ENCODE results near the gene RNF34. TPM values are rescaled to one million over a fixed set of nuclear protein-coding genes. Genes with fewer than 3 reads are reported as not detected.
A peak's percentile ranks its signal among the peaks of the same experiment; 100 is the strongest.

RNF34 gene
- total RNA-seq, 1 donor from 2014 or later = 65.7 TPM

GRCh38 chr12:121391619-121392324 is 8.1 kb upstream of the RNF34 start:
- DNase-seq (ENCODE audit: low spot score, unreplicated experiment) = no peak
- Mint-ChIP-seq H3K36me3 (ENCODE audit: insufficient read depth) (no peaks in the 10 kb centered on the region), H3K27ac (no peak overlapping the region), H3K9me3 (ENCODE audit: low read depth) (no peaks in the 10 kb centered on the region), H3K27me3 (no peaks in the 10 kb centered on the region), H3K4me3 (ENCODE audit: low read depth) (no peak overlapping the region), H3K4me1 (ENCODE audit: low read depth) (no peaks in the 10 kb centered on the region)
- TF ChIP-seq CTCF (IDR thresholded peaks at IDR 0.05; ENCODE audit: unreplicated experiment) = no peak

- no peak for TF ChIP-seq CTCF (IDR thresholded peaks at IDR 0.05; ENCODE audit: unreplicated experiment)
- no peaks in the 10 kb centered on the region for H3K4me1 Mint-ChIP-seq (ENCODE audit: low read depth)
- H3K36me3 Mint-ChIP-seq (ENCODE audit: insufficient read depth) = no peaks in the 10 kb centered on the region
- H3K27ac Mint-ChIP-seq = no peak overlapping the region
- H3K4me3 Mint-ChIP-seq (ENCODE audit: low read depth) = no peak overlapping the region
- no peaks in the 10 kb centered on the region for H3K9me3 Mint-ChIP-seq (ENCODE audit: low read depth)
- H3K27me3 Mint-ChIP-seq = no peaks in the 10 kb centered on the region
- DNase-seq (ENCODE audit: low spot score, unreplicated experiment) = no peak
These were observed 7.6 kb upstream of the RNF34 start for GRCh38 chr12:121392325-121392716.

GRCh38 chr12:121397521-121397920 is 2.4 kb upstream of the RNF34 start:
- DNase-seq (ENCODE audit: low spot score, unreplicated experiment) = no peak
- Mint-ChIP-seq H3K27me3 (no peaks in the 10 kb centered on the region), H3K27ac (no peak overlapping the region), H3K9me3 (ENCODE audit: low read depth) (no peaks in the 10 kb centered on the region), H3K4me1 (ENCODE audit: low read depth) (peaks cover 16% of the 10 kb centered on the region), H3K36me3 (ENCODE audit: insufficient read depth) (peaks cover 2% of the 10 kb centered on the region), H3K4me3 (ENCODE audit: low read depth) (peak overlapping the region; percentile 14)
- no peak for TF ChIP-seq CTCF (IDR thresholded peaks at IDR 0.05; ENCODE audit: unreplicated experiment)

- H3K27me3 Mint-ChIP-seq = no peaks in the 10 kb centered on the region
- no peaks in the 10 kb centered on the region for H3K9me3 Mint-ChIP-seq (ENCODE audit: low read depth)
- H3K4me3 Mint-ChIP-seq (ENCODE audit: low read depth) = peak overlapping the region; percentile 97
- no peak for TF ChIP-seq CTCF (IDR thresholded peaks at IDR 0.05; ENCODE audit: unreplicated experiment)
- peaks cover 19% of the 10 kb centered on the region for H3K4me1 Mint-ChIP-seq (ENCODE audit: low read depth)
- no peak for DNase-seq (ENCODE audit: low spot score, unreplicated experiment)
- no peak overlapping the region for H3K27ac Mint-ChIP-seq
- H3K36me3 Mint-ChIP-seq (ENCODE audit: insufficient read depth) = peaks cover 2% of the 10 kb centered on the region
These were observed 1.6 kb upstream of the RNF34 start for GRCh38 chr12:121398355-121398754.

GRCh38 chr12:121400332-121401139 is 618 bp downstream of the RNF34 start:
- H3K27me3 Mint-ChIP-seq = no peaks in the 10 kb centered on the region
- TF ChIP-seq CTCF (IDR thresholded peaks at IDR 0.05; ENCODE audit: unreplicated experiment) = no peak
- H3K4me1 Mint-ChIP-seq (ENCODE audit: low read depth) = peaks cover 28% of the 10 kb centered on the region
- peak overlapping the region; percentile 97 for H3K4me3 Mint-ChIP-seq (ENCODE audit: low read depth)
- no peaks in the 10 kb centered on the region for H3K9me3 Mint-ChIP-seq (ENCODE audit: low read depth)
- H3K27ac Mint-ChIP-seq = peak overlapping the region; percentile 98
- no peak for DNase-seq (ENCODE audit: low spot score, unreplicated experiment)
- H3K36me3 Mint-ChIP-seq (ENCODE audit: insufficient read depth) = peaks cover 3% of the 10 kb centered on the region
